ENCODE results near the gene SLC25A47. TPM values are rescaled to one million over a fixed set of nuclear protein-coding genes. Genes with fewer than 3 reads are reported as not detected.

SLC25A47 gene
- total and polyA plus RNA-seq, 2 of the 4 experiments (the other 2 are of a cell fraction), result not detected

- Histone ChIP-seq H3K79me1 (ENCODE audit: low read depth in 1 of 2, low read length in 2 of 2) (no peaks in the 10 kb centered on the region), H3K4me2 (ENCODE audit: low read depth, low read length) (no peak overlapping the region), H3K4me1 (ENCODE audit: control insufficient read depth, insufficient read depth, low read length) (no peaks in the 10 kb centered on the region), H3K27me3 (ENCODE audit: control insufficient read depth, insufficient read depth, low read length) (no peaks in the 10 kb centered on the region; the same call in 1 of the 2 replicates), H3K9ac (ENCODE audit: low read depth, low read length) (no peak overlapping the region), H2BK5ac (ENCODE audit: low read depth, low read length, poor library complexity, severe bottlenecking) (no peak overlapping the region), H2AK9ac (replicated peaks; ENCODE audit: low read depth, low read length, poor library complexity) (no peak overlapping the region), H4K8ac (ENCODE audit: low read depth in 2 of 2, low read length in 2 of 2) (no peak overlapping the region), H4K20me1 (ENCODE audit: insufficient read depth, low read length) (no peaks in the 10 kb centered on the region), H3K14ac (replicated peaks; ENCODE audit: low read depth, low read length) (no peak overlapping the region), H2BK15ac (ENCODE audit: low read depth, low read length) (no peak overlapping the region), H3K9me3 (ENCODE audit: control insufficient read depth, insufficient read depth, low read length) (no peaks in the 10 kb centered on the region), H2AFZ (replicated peaks; ENCODE audit: low read length, poor library complexity) (no peak overlapping the region), H3K56ac (ENCODE audit: extremely low read depth, insufficient read depth, low read length) (no peak overlapping the region), H3K4ac (ENCODE audit: low read depth, low read length) (no peak overlapping the region), H4K5ac (ENCODE audit: low read depth, low read length) (no peak overlapping the region), H3K27ac (ENCODE audit: insufficient read depth, low read length) (no peak overlapping the region), H3K4me3 (ENCODE audit: insufficient read depth, low read depth, low read length) (no peak overlapping the region), H2BK20ac (ENCODE audit: low read depth, low read length) (no peak overlapping the region), H2AK5ac (ENCODE audit: low read depth, low read length) (no peak overlapping the region), H3K23ac (ENCODE audit: low read depth, low read length) (no peak overlapping the region), H4K91ac (ENCODE audit: insufficient read depth, low read depth, low read length) (no peak overlapping the region), H3K36me3 (ENCODE audit: control insufficient read depth, insufficient read depth, low read length) (no peaks in the 10 kb centered on the region; the same call in 1 of the 2 replicates), H3K9me1 (ENCODE audit: insufficient read depth, low read length) (no peaks in the 10 kb centered on the region), H2BK120ac (ENCODE audit: low read depth, low read length) (no peak overlapping the region), H3K18ac (ENCODE audit: low read depth, low read length) (no peak overlapping the region)
- BruUV-seq (replicated peaks), result no TSS peak
- POLR2A ChIA-PET (ENCODE audit: unreplicated experiment), result no interaction called here
- dilution Hi-C loops (cut with HindIII; ENCODE audit: low sequenced_read_pairs, unreplicated experiment), result no loop called here
- DNase-seq, result no peak
- ATAC-seq (ENCODE audit: low read depth), result no peak
- intact Hi-C loops (cut with micrococcal nuclease), result no loop called here
- WGBS, 2 experiments (ENCODE audit: extremely low coverage in 2 of 2, insufficient read length in 1 of 2), result 84% methylated on average over 15 of the region's 24 CpGs; no CpG with 5 or more reads in 1 of the 2 experiments
- CTCF ChIA-PET, result no interaction called here
- in situ Hi-C loops (cut with MboI; ENCODE audit: low sequenced_read_pairs), result no loop called here
- no peak for TF ChIP-seq RCOR1 (IDR thresholded peaks at IDR 0.05; ENCODE audit: insufficient replicate concordance, low read length)
- no peak for TF ChIP-seq BHLHE40 (IDR thresholded peaks at IDR 0.05; ENCODE audit: low read depth, low read length)
- no peak for TF ChIP-seq CHD1 (IDR thresholded peaks at IDR 0.05; ENCODE audit: low read depth, low read length)
- no peak for TF ChIP-seq MXI1 (IDR thresholded peaks at IDR 0.05; ENCODE audit: borderline replicate concordance, low read depth, low read length)
- no peak for TF ChIP-seq POLR2A (IDR thresholded peaks at IDR 0.05; ENCODE audit: low read depth, low read length)
- TF ChIP-seq ELK1 (IDR thresholded peaks at IDR 0.05; ENCODE audit: borderline replicate concordance, low read depth, low read length), result no peak
- no peak for TF ChIP-seq FOS (IDR thresholded peaks at IDR 0.05; ENCODE audit: low read depth, low read length)
- no peak for TF ChIP-seq NFE2L2 (IDR thresholded peaks at IDR 0.05; ENCODE audit: low read depth, low read length)
- TF ChIP-seq USF2 (IDR thresholded peaks at IDR 0.05; ENCODE audit: low read depth, low read length), result no peak
- TF ChIP-seq MAZ (IDR thresholded peaks at IDR 0.05; ENCODE audit: borderline replicate concordance, low read depth, low read length), result no peak
- TF ChIP-seq CEBPB (IDR thresholded peaks at IDR 0.05; ENCODE audit: low read depth, low read length), result no peak
- no peak for TF ChIP-seq RAD21 (IDR thresholded peaks at IDR 0.05; ENCODE audit: low read length)
- TF ChIP-seq RFX5 (IDR thresholded peaks at IDR 0.05; ENCODE audit: low read depth, low read length), result no peak
- no peak for TF ChIP-seq SMC3 (IDR thresholded peaks at IDR 0.05; ENCODE audit: low read depth, low read length)
- TF ChIP-seq CTCF (conservative IDR thresholded peaks at IDR 0.05; ENCODE audit: low read depth, low read length), result no peak
- no peak for TF ChIP-seq MAFK (IDR thresholded peaks at IDR 0.05; ENCODE audit: low read depth, low read length)
Measured at GRCh38 chr14:100327128-100327527, 4.0 kb downstream of the SLC25A47 start.
